Fibroblast of lung (primary cell): Measurements from ENCODE around the gene FHAD1. TPM values are rescaled to one million over a fixed set of nuclear protein-coding genes. Genes with fewer than 3 reads are reported as not detected.

Experiments used
- DNase-seq, 2 donors: peaks; one replicate each; pipeline versions ENCODE4 v3.0.0 to v3.0.0-alpha.2; 2010; ENCODE audit warnings: low read depth in 2 of 2
- H2AFZ ChIP-seq: 2 replicates; pipeline ENCODE4 v1.5.1; 2012; ENCODE audit warnings: low read length, control low read depth, inconsistent platforms
- H3K27ac ChIP-seq: 2 replicates; pipeline ENCODE4 v1.5.1; 2011; ENCODE audit warnings: low read length, control low read depth; ENCODE audit not compliant: insufficient read depth
- H3K27me3 ChIP-seq: 2 replicates; pipeline ENCODE4 v1.5.1; 2011; ENCODE audit warnings: mild to moderate bottlenecking, low read length; ENCODE audit not compliant: control insufficient read depth, insufficient read depth
- H3K36me3 ChIP-seq: 2 replicates; pipeline ENCODE4 v1.5.1; 2011; ENCODE audit warnings: low read length; ENCODE audit not compliant: control insufficient read depth, insufficient read depth
- H3K4me1 ChIP-seq: 2 replicates; pipeline ENCODE4 v1.5.1; 2011; ENCODE audit warnings: low read length; ENCODE audit not compliant: control insufficient read depth, insufficient read depth; ENCODE audit errors: extremely low read depth
- H3K4me2 ChIP-seq: 2 replicates; pipeline ENCODE4 v1.5.1; 2011; ENCODE audit warnings: low read length, control low read depth; ENCODE audit not compliant: insufficient read depth; ENCODE audit errors: extremely low read depth
- H3K4me3 ChIP-seq, 4 experiments: fragments of 200-600 bp in 1 of 4; sonication (generic) in 1 of 4; replicated peaks in 1 of 4; 2 replicates each; pipeline ENCODE4 v1.5.1; 2011 to 2016; ENCODE audit warnings: low read length in 4 of 4, low read depth in 3 of 4, mild to moderate bottlenecking in 3 of 4, control low read depth in 2 of 4, inconsistent platforms in 1 of 4, mixed read lengths in 1 of 4; ENCODE audit not compliant: insufficient read depth in 1 of 4; ENCODE audit errors: control extremely low read depth in 1 of 4
- H3K79me2 ChIP-seq: 2 replicates; pipeline ENCODE4 v1.5.1; 2012; ENCODE audit warnings: mild to moderate bottlenecking, low read length, inconsistent platforms; ENCODE audit not compliant: control insufficient read depth, insufficient read depth
- H3K9ac ChIP-seq: 2 replicates; pipeline ENCODE4 v1.5.1; 2011; ENCODE audit warnings: mild to moderate bottlenecking, low read length, control low read depth; ENCODE audit not compliant: insufficient read depth
- H3K9me3 ChIP-seq: 2 replicates; pipeline ENCODE4 v1.5.1; 2012; ENCODE audit warnings: low read depth, low read length; ENCODE audit not compliant: control insufficient read depth, insufficient read depth
- H4K20me1 ChIP-seq: 2 replicates; pipeline ENCODE4 v1.5.1; 2011; ENCODE audit warnings: low read length; ENCODE audit not compliant: control insufficient read depth, insufficient read depth; ENCODE audit errors: extremely low read depth
- CTCF ChIP-seq, 2 donors: IDR thresholded peaks in 1 of 2; conservative IDR thresholded peaks in 1 of 2; 1 replicate in 1 of 2; 2 replicates in 1 of 2; pipeline ENCODE4 v1.5.1; 2011 to 2012; ENCODE audit warnings: low read length in 2 of 2, control low read depth in 1 of 2, inconsistent platforms in 1 of 2, low read depth in 1 of 2, mild to moderate bottlenecking in 1 of 2
- EZH2 ChIP-seq: IDR thresholded peaks from 2 replicates; pipeline ENCODE4 v1.5.1; 2012; ENCODE audit warnings: low read length, control low read depth, mild to moderate bottlenecking; ENCODE audit errors: missing control alignments
- polyA plus RNA-seq, 2 donors: library from polyadenylated mRNA; depleted of rRNA in 1 of 2; stranded (reverse) in 1 of 2; unstranded in 1 of 2; fragments of >200 nt; gene quantifications; 2 replicates each; pipeline ENCODE4 v1.2.1, GENCODE V29; 2011 to 2012; ENCODE audit warnings: missing spikeins in 1 of 2
- total RNA-seq: library from RNA; depleted of rRNA; stranded (reverse); fragments of >200 nt; gene quantifications from 2 replicates; pipeline ENCODE4 v1.2.1, GENCODE V29; 2014

Gene FHAD1
- total and polyA plus RNA-seq, 2 donors (not counting 1 experiment from before 2014, with no cell fraction given), result 0.09 to 0.66 TPM

- Histone ChIP-seq H3K4me1 (peaks cover 6% of the 10 kb centered on the region), H3K79me2 (no peaks in the 10 kb centered on the region), H3K9me3 (no peaks in the 10 kb centered on the region), H3K4me2 (peak overlapping the region; percentile 51), H3K36me3 (no peaks in the 10 kb centered on the region), H3K27me3 (no peaks in the 10 kb centered on the region), H3K4me3 (no peak overlapping the region), H3K9ac (no peak overlapping the region), H2AFZ (no peak overlapping the region), H3K27ac (no peak overlapping the region), H4K20me1 (no peaks in the 10 kb centered on the region)
- peak; percentile 78 to 85 for DNase-seq
- TF ChIP-seq EZH2 (no peak), CTCF (conservative IDR thresholded peaks at IDR 0.05 in 1 of 2, IDR thresholded peaks at IDR 0.05 in 1 of 2; ENCODE audit: low read depth in 1 of 2, low read length in 2 of 2) (no peak)
Observed at GRCh38 chr1:15328351-15329103, 81.5 kb downstream of the FHAD1 start.

- Histone ChIP-seq H2AFZ (no peak overlapping the region), H3K36me3 (no peaks in the 10 kb centered on the region), H3K9ac (no peak overlapping the region), H3K4me2 (peak overlapping the region; percentile 51), H3K27ac (no peak overlapping the region), H4K20me1 (no peaks in the 10 kb centered on the region), H3K4me1 (peaks cover 6% of the 10 kb centered on the region), H3K9me3 (no peaks in the 10 kb centered on the region), H3K4me3 (no peak overlapping the region), H3K79me2 (no peaks in the 10 kb centered on the region), H3K27me3 (no peaks in the 10 kb centered on the region)
- no peak for DNase-seq
- TF ChIP-seq EZH2 (no peak), CTCF (conservative IDR thresholded peaks at IDR 0.05 in 1 of 2, IDR thresholded peaks at IDR 0.05 in 1 of 2; ENCODE audit: low read depth in 1 of 2, low read length in 2 of 2) (peak; percentile 46 to 54)
Observed at GRCh38 chr1:15329104-15329820, 82.2 kb downstream of the FHAD1 start.

- no peaks in the 10 kb centered on the region for H4K20me1 ChIP-seq
- H3K36me3 ChIP-seq, result no peaks in the 10 kb centered on the region
- H3K27ac ChIP-seq, result no peak overlapping the region
- no peak overlapping the region for H3K4me3 ChIP-seq
- no peak for TF ChIP-seq CTCF (conservative IDR thresholded peaks at IDR 0.05 in 1 of 2, IDR thresholded peaks at IDR 0.05 in 1 of 2; ENCODE audit: low read depth in 1 of 2, low read length in 2 of 2)
- no peak for TF ChIP-seq EZH2
- H3K27me3 ChIP-seq, result no peaks in the 10 kb centered on the region
- H3K79me2 ChIP-seq, result no peaks in the 10 kb centered on the region
- no peak for DNase-seq
- H3K4me2 ChIP-seq, result no peak overlapping the region
- no peaks in the 10 kb centered on the region for H3K9me3 ChIP-seq
- no peak overlapping the region for H3K9ac ChIP-seq
- no peak overlapping the region for H2AFZ ChIP-seq
- H3K4me1 ChIP-seq, result peaks cover 6% of the 10 kb centered on the region
Observed at GRCh38 chr1:15330028-15330427, 83.0 kb downstream of the FHAD1 start.
